MG63 (cell line): ENCODE measurements around the gene FOXA3. TPM values are rescaled to one million over a fixed set of nuclear protein-coding genes. Genes with fewer than 3 reads are reported as not detected.
"Not testable (repeated sequence)": the region's sequence is repeated elsewhere in the genome, so short reads cannot be mapped to it uniquely, and the experiment has no call there.

ENCODE experiments used
- DNase-seq: peaks from one replicate; pipeline ENCODE4 v3.0.0-alpha.2; 2020
- H3K27me3 ChIP-seq: fragments of 250-450 bp; sonication (Bioruptor Pico); 2 replicates; pipeline ENCODE4 v1.5.1; 2020; ENCODE audit warnings: mild to moderate bottlenecking, moderate library complexity
- H3K36me3 ChIP-seq: fragments of 250-450 bp; sonication (Bioruptor Pico); 2 replicates; pipeline ENCODE4 v1.5.1; 2020; ENCODE audit warnings: mild to moderate bottlenecking, moderate library complexity
- H3K4me3 ChIP-seq: fragments of 250-450 bp; sonication (Bioruptor Pico); 2 replicates; pipeline ENCODE4 v1.5.1; 2020; ENCODE audit warnings: mild to moderate bottlenecking, moderate library complexity
- H3K9me3 ChIP-seq: fragments of 250-450 bp; sonication (Bioruptor Pico); 2 replicates; pipeline ENCODE4 v1.5.1; 2020; ENCODE audit warnings: mild to moderate bottlenecking, moderate library complexity
- total RNA-seq: library from RNA; depleted of rRNA; stranded (reverse); fragments of >200 nt; shearing (Covaris generic); gene quantifications from 2 replicates; pipeline ENCODE4 v1.2.3, GENCODE V29; 2014; ENCODE audit warnings: low replicate concordance

Gene FOXA3
- total RNA-seq, 1 experiment from 2014 or later, result not detected

- no peaks in the 10 kb centered on the region for H3K27me3 ChIP-seq
- no peak for DNase-seq
- peaks cover 18% of the 10 kb centered on the region for H3K36me3 ChIP-seq
- H3K9me3 ChIP-seq, result no peaks in the 10 kb centered on the region
- no peak overlapping the region for H3K4me3 ChIP-seq
These were observed 17.9 kb downstream of the FOXA3 start for GRCh38 chr19:45881909-45882528.

GRCh38 chr19:45882652-45883585, 18.8 kb downstream of the FOXA3 start:
- peaks cover 18% of the 10 kb centered on the region for H3K36me3 ChIP-seq
- H3K4me3 ChIP-seq, result no peak overlapping the region
- DNase-seq, result peak; percentile 77
- H3K27me3 ChIP-seq, result no peaks in the 10 kb centered on the region
- no peaks in the 10 kb centered on the region for H3K9me3 ChIP-seq

DNA sequence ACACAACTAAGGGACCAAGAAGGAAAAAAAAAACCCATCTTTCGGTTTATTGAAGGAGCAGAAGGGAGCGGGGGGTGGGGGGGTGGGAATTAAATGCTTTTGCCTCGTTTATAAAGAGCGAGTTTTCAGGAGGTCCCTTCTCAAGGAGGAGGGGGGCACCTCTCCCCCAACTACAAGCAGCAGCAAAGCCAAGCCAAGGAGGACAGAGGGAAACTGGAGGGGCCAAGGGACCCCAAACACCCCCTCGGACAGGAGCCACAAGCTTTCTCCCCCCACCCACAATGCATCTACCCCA, 19.4 kb downstream of the FOXA3 start:
- H3K36me3 ChIP-seq, result peaks cover 18% of the 10 kb centered on the region
- no peaks in the 10 kb centered on the region for H3K27me3 ChIP-seq
- 0 out of 2 replicates have a peak overlapping the region, but pooled peaks have one; percentile 7 for H3K4me3 ChIP-seq
- no peaks in the 10 kb centered on the region for H3K9me3 ChIP-seq
- no peak for DNase-seq

GRCh38 chr19:45883881-45884681, 20.0 kb downstream of the FOXA3 start:
- no peak for DNase-seq
- no peaks in the 10 kb centered on the region for H3K9me3 ChIP-seq
- H3K27me3 ChIP-seq, result no peaks in the 10 kb centered on the region
- H3K36me3 ChIP-seq, result peaks cover 18% of the 10 kb centered on the region
- 0 out of 2 replicates have a peak overlapping the region, but pooled peaks have one; percentile 7 for H3K4me3 ChIP-seq

DNA sequence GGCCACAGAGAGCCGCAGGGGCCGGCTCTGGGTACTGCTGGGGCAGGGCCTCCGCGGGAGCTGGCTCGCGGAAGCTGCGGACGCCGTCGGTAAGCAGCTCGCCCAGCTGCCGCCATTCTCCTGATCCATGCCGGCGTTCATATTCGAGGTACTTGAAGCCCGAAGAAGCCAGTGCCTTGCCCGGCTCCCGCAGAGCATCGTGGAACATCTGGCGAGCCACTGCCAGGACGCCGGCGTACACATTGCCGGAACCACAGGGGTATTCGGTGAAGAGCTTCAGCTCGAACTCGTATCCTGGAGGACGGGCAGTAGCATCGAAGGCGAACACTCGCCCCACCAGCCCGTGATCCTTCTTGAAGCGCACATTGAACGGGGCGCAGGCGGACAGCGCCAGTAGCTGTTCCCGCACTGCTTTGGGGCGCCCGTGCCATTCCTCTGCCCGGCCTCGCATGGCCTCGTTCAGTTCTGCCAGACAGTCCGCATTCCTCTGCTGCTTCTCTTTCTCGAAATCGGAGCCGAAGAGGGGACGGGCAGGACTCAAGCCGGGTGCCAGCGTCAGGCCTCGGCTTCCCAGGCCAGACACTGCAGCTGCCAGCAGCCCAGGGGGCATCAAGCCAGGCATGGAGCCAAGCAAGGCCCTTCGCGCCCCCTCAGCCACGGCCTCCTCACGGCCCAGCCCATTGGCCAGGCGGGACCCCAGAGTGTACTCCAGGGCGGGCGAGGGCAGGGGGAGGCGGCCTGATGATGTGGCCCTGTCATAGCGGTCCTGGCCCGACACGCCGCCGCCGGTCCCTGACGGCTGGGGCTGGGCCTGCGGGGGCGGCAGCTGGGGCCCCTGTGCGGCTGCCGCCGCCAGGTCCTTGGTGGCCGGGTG, 20.8 kb downstream of the FOXA3 start:
- Histone ChIP-seq H3K4me3 (peak overlapping the region; percentile 74), H3K27me3 (no peaks in the 10 kb centered on the region), H3K9me3 (no peaks in the 10 kb centered on the region), H3K36me3 (peaks cover 18% of the 10 kb centered on the region)
- peak; percentile 48 for DNase-seq

GRCh38 chr19:45885556-45886426, 21.7 kb downstream of the FOXA3 start, which contains the start of gene IRF2BP1:
Gene IRF2BP1 (minus strand): TSS chr19:45886141. CDS start chr19:45885774, 367 bp downstream.
- peak; percentile 93 for DNase-seq
- Histone ChIP-seq H3K4me3 (peak within 1 kb of the TSS; percentile 74), H3K9me3 (no peaks in the 10 kb centered on the region), H3K36me3 (peaks cover 18% of the 10 kb centered on the region), H3K27me3 (no peaks in the 10 kb centered on the region)

- peaks cover 18% of the 10 kb centered on the region for H3K36me3 ChIP-seq
- DNase-seq, result peak; percentile 92
- H3K9me3 ChIP-seq, result no peaks in the 10 kb centered on the region
- no peaks in the 10 kb centered on the region for H3K27me3 ChIP-seq
- H3K4me3 ChIP-seq, result peak overlapping the region; percentile 74
These were observed 22.5 kb downstream of the FOXA3 start for GRCh38 chr19:45886427-45887199.

DNA sequence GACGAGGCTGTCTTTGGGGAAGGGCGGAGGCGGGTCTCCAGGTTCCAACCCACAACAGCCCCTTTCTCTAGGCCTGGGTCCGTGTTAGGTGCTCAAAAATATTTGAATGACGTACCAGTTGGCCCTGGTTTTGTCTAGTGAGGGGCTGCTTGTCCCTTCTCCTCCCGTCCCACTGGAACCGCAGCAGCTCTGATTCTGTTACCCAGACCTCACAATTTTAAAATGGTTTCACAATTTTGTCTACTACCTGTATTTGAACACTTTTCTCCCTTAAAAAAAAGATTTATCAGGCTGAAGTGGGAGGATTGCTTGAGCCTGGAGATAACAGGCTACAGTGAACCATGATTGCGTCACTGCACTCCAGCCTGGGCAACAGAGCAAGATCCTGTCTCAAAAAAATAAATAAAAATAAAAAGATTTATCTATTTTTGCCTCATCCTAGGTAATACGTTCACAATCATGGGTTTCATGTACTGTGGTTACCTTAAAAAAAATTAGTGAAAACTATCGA, 23.1 kb downstream of the FOXA3 start:
- H3K36me3 ChIP-seq, result peaks cover 18% of the 10 kb centered on the region
- no peaks in the 10 kb centered on the region for H3K9me3 ChIP-seq
- DNase-seq, result no peak
- peak overlapping the region; percentile 74 for H3K4me3 ChIP-seq
- H3K27me3 ChIP-seq, result no peaks in the 10 kb centered on the region

DNA sequence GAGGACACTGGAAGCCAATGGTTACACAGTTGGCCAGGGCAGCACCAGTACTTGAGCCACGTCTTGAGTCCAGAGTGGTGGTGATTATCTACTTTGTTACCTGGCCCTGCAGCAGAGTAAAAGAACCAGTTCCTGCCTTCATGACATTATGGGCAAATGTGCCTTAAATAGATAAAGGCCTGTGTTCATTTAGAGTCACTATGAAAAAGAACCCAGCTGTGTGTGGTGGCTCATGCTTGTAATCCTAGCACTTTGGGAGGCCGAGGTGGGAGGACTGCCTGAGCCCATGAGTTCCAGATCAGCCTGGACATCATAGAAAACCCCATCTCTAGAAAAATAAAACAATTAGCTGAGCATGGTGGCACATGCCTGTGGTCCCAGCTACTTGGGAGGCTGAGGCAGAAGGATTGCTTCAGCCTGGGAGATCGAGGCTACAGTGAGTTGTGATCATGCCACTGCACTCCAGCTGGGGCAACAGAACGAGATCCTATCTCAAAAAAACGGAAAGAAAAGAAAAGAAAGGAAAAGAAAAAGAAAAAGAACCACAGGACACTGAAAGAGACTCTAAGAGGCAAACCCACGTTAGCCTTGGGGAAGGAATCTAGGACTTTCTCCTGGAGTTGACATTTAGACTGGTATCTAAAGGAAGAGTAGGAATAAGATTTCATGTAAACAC, 25.2 kb downstream of the FOXA3 start:
- no peak for DNase-seq
- H3K9me3 ChIP-seq, result no peaks in the 10 kb centered on the region
- peaks cover 4% of the 10 kb centered on the region for H3K36me3 ChIP-seq
- no peaks in the 10 kb centered on the region for H3K27me3 ChIP-seq
- no peak overlapping the region for H3K4me3 ChIP-seq

GRCh38 chr19:45890877-45891276, 26.8 kb downstream of the FOXA3 start:
- no peak for DNase-seq

GRCh38 chr19:45895519-45895972, 31.4 kb downstream of the FOXA3 start:
- no peaks in the 10 kb centered on the region for H3K9me3 ChIP-seq
- H3K4me3 ChIP-seq, result no peak overlapping the region
- H3K27me3 ChIP-seq, result no peaks in the 10 kb centered on the region
- H3K36me3 ChIP-seq, result peaks cover 31% of the 10 kb centered on the region
- no peak for DNase-seq

More at GRCh38 chr19:45890877-45891276, 26.8 kb downstream of the FOXA3 start:
- H3K4me3 ChIP-seq, result no peak overlapping the region
- peaks cover 2% of the 10 kb centered on the region; the same call in 1 of the 2 replicates for H3K36me3 ChIP-seq
- no peaks in the 10 kb centered on the region for H3K27me3 ChIP-seq
- H3K9me3 ChIP-seq, result no peaks in the 10 kb centered on the region

DNA sequence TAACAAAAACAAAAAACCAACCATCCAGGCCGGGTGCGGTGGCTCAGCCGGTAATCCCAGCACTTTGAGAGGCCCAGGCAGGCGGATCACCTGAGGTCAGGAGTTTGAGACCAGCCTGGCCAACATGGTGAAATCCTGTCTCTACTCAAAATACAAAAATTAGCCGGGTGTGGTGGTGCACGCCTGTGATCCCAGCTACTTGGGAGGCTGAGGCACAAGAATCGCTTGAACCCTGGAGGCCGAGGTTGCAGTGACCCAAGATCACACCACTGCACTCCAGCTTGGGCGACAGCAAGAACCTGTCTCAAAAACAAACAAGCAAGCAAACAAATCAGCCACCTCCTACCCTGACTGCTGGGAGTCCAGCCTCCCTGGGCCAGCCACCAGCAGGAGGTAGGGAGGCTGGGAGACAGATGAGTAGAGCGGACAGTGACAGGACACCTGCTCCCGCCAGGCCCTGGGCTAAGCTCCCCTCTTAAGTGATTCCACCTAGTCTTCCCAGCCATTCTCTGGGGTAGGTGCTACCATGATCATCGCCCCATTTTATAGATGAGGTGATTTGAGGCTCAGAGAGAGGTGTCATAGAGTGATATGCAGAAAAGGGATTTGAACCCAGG, 32.0 kb downstream of the FOXA3 start:
- H3K4me3 ChIP-seq, H3K27me3 ChIP-seq, DNase-seq, H3K9me3 ChIP-seq: not testable (repeated sequence)
- peaks cover 35% of the 10 kb centered on the region for H3K36me3 ChIP-seq

- DNase-seq, result no peak
- Histone ChIP-seq H3K9me3 (no peaks in the 10 kb centered on the region), H3K27me3 (no peaks in the 10 kb centered on the region), H3K4me3 (no peak overlapping the region), H3K36me3 (peaks cover 35% of the 10 kb centered on the region)
These were observed 33.2 kb downstream of the FOXA3 start for GRCh38 chr19:45897261-45897812.
